Measurements from ENCODE around the gene SERPINE3. TPM values are rescaled to one million over a fixed set of nuclear protein-coding genes. Genes with fewer than 3 reads are reported as not detected.

Gene SERPINE3
- total and polyA plus RNA-seq, 2 of the 4 experiments (the other 2 are of a cell fraction) = not detected

- CTCF ChIA-PET = no interaction called here
- no peak overlapping the region for H2AK5ac ChIP-seq (ENCODE audit: low read depth, low read length)
- no peak overlapping the region for H2BK120ac ChIP-seq (ENCODE audit: low read depth, low read length)
- WGBS, 2 experiments (ENCODE audit: extremely low coverage in 2 of 2, insufficient read length in 1 of 2) = 33% methylated on average over 3 of the region's 6 CpGs; no CpG with 5 or more reads in 1 of the 2 experiments
- H4K5ac ChIP-seq (ENCODE audit: low read depth, low read length) = no peak overlapping the region
- in situ Hi-C loops (cut with MboI; ENCODE audit: low sequenced_read_pairs) (no loop called here), dilution Hi-C loops (cut with HindIII; ENCODE audit: low sequenced_read_pairs, unreplicated experiment) (no loop called here), intact Hi-C loops (cut with micrococcal nuclease) (no loop called here)
- TF ChIP-seq NFE2L2 (IDR thresholded peaks at IDR 0.05; ENCODE audit: low read depth, low read length) (no peak), CHD1 (IDR thresholded peaks at IDR 0.05; ENCODE audit: low read depth, low read length) (no peak), MXI1 (IDR thresholded peaks at IDR 0.05; ENCODE audit: borderline replicate concordance, low read depth, low read length) (no peak), CEBPB (IDR thresholded peaks at IDR 0.05; ENCODE audit: low read depth, low read length) (no peak), FOS (IDR thresholded peaks at IDR 0.05; ENCODE audit: low read depth, low read length) (no peak), MAZ (IDR thresholded peaks at IDR 0.05; ENCODE audit: borderline replicate concordance, low read depth, low read length) (no peak), CTCF (conservative IDR thresholded peaks at IDR 0.05; ENCODE audit: low read depth, low read length) (no peak), RCOR1 (IDR thresholded peaks at IDR 0.05; ENCODE audit: insufficient replicate concordance, low read length) (no peak)
- no peak overlapping the region for H4K91ac ChIP-seq (ENCODE audit: insufficient read depth, low read depth, low read length)
- H3K27me3 ChIP-seq (ENCODE audit: control insufficient read depth, insufficient read depth, low read length) = peaks cover 12% of the 10 kb centered on the region
- no peak overlapping the region for H2BK20ac ChIP-seq (ENCODE audit: low read depth, low read length)
- no peak overlapping the region for H2AK9ac ChIP-seq (replicated peaks; ENCODE audit: low read depth, low read length, poor library complexity)
- no peak overlapping the region for H3K9ac ChIP-seq (ENCODE audit: low read depth, low read length)
- H3K23ac ChIP-seq (ENCODE audit: low read depth, low read length) = no peak overlapping the region
- no peak overlapping the region for H3K14ac ChIP-seq (replicated peaks; ENCODE audit: low read depth, low read length)
- H4K8ac ChIP-seq (ENCODE audit: low read depth in 2 of 2, low read length in 2 of 2) = no peak overlapping the region
- no peak overlapping the region for H2BK15ac ChIP-seq (ENCODE audit: low read depth, low read length)
- H3K36me3 ChIP-seq (ENCODE audit: control insufficient read depth, insufficient read depth, low read length) = no peaks in the 10 kb centered on the region
- no peaks in the 10 kb centered on the region for H3K79me1 ChIP-seq (ENCODE audit: low read depth in 1 of 2, low read length in 2 of 2)
- BruUV-seq (replicated peaks) = no TSS peak
- no peak overlapping the region for H3K56ac ChIP-seq (ENCODE audit: extremely low read depth, insufficient read depth, low read length)
- H4K20me1 ChIP-seq (ENCODE audit: insufficient read depth, low read length) = no peaks in the 10 kb centered on the region
- no peak overlapping the region for H3K18ac ChIP-seq (ENCODE audit: low read depth, low read length)
- H3K4me3 ChIP-seq (ENCODE audit: insufficient read depth, low read depth, low read length) = no peak overlapping the region
- H3K4me1 ChIP-seq (ENCODE audit: control insufficient read depth, insufficient read depth, low read length) = 0 out of 2 replicates have a peak, but pooled peaks cover 2% of the 10 kb centered on the region
- no peak overlapping the region for H3K27ac ChIP-seq (ENCODE audit: insufficient read depth, low read length)
- H2BK5ac ChIP-seq (ENCODE audit: low read depth, low read length, poor library complexity, severe bottlenecking) = no peak overlapping the region
- H3K4me2 ChIP-seq (ENCODE audit: low read depth, low read length) = no peak overlapping the region
- no peaks in the 10 kb centered on the region for H3K9me1 ChIP-seq (ENCODE audit: insufficient read depth, low read length)
- no peaks in the 10 kb centered on the region for H3K9me3 ChIP-seq (ENCODE audit: control insufficient read depth, insufficient read depth, low read length)
- DNase-seq = no peak
- POLR2A ChIA-PET (ENCODE audit: unreplicated experiment) = no interaction called here
- ATAC-seq (ENCODE audit: low read depth) = no peak
- no peak overlapping the region for H3K4ac ChIP-seq (ENCODE audit: low read depth, low read length)
- no peak overlapping the region for H2AFZ ChIP-seq (replicated peaks; ENCODE audit: low read length, poor library complexity)
These were observed 30.7 kb upstream of the SERPINE3 start for GRCh38 chr13:51308781-51309180.
